Mesendoderm (in vitro differentiated cells): ENCODE data around the gene EPHA1.

Source experiments
- DNase-seq: peaks from one replicate; pipeline ENCODE4 v3.0.0; 2013
- H2AK5ac ChIP-seq: 2 replicates; pipeline ENCODE4 v1.6.1; 2013; ENCODE audit warnings: low read length, inconsistent platforms
- H2BK120ac ChIP-seq: 2 replicates; pipeline ENCODE4 v1.6.1; 2013; ENCODE audit warnings: low read depth, mild to moderate bottlenecking, low read length, moderate library complexity, mixed read lengths
- H2BK15ac ChIP-seq: replicated peaks from 2 replicates; pipeline ENCODE4 v1.6.1; 2013; ENCODE audit warnings: low read depth, mild to moderate bottlenecking, moderate library complexity
- H2BK5ac ChIP-seq: 2 replicates; pipeline ENCODE4 v1.6.1; 2013; ENCODE audit warnings: low read length, inconsistent platforms
- H3K18ac ChIP-seq: 2 replicates; pipeline ENCODE4 v1.6.1; 2013; ENCODE audit warnings: mild to moderate bottlenecking, low read length, mixed read lengths
- H3K23ac ChIP-seq: one replicate; pipeline ENCODE4 v1.6.1; 2013; ENCODE audit warnings: low read length
- H3K27ac ChIP-seq: 2 replicates; pipeline ENCODE4 v1.5.1; 2013; ENCODE audit warnings: low read depth, mild to moderate bottlenecking, inconsistent platforms, low read length, moderate library complexity
- H3K27me3 ChIP-seq: 2 replicates; pipeline ENCODE4 v1.6.1; 2013; ENCODE audit warnings: low read length, control low read depth, mild to moderate bottlenecking, inconsistent platforms; ENCODE audit not compliant: insufficient read depth, poor library complexity
- H3K36me3 ChIP-seq: 2 replicates; pipeline ENCODE4 v1.6.1; 2013; ENCODE audit warnings: low read length, inconsistent platforms; ENCODE audit not compliant: control insufficient read depth, insufficient read depth
- H3K4ac ChIP-seq: one replicate; pipeline ENCODE4 v1.6.1; 2013; ENCODE audit warnings: low read depth, mild to moderate bottlenecking, low read length, moderate library complexity
- H3K4me1 ChIP-seq: 2 replicates; pipeline ENCODE4 v1.6.1; 2013; ENCODE audit warnings: low read depth, low read length, inconsistent platforms; ENCODE audit not compliant: control insufficient read depth
- H3K4me2 ChIP-seq: 2 replicates; pipeline ENCODE4 v1.6.1; 2013; ENCODE audit warnings: low read length
- H3K4me3 ChIP-seq: 2 replicates; pipeline ENCODE4 v1.5.1; 2013; ENCODE audit warnings: mild to moderate bottlenecking, low read length
- H3K56ac ChIP-seq: one replicate; pipeline ENCODE4 v1.6.1; 2013; ENCODE audit warnings: low read length
- H3K79me1 ChIP-seq: 2 replicates; pipeline ENCODE4 v1.6.1; 2013; ENCODE audit warnings: low read length, inconsistent platforms
- H3K79me2 ChIP-seq: 2 replicates; pipeline ENCODE4 v1.6.1; 2013; ENCODE audit warnings: mild to moderate bottlenecking, low read length; ENCODE audit not compliant: control insufficient read depth, insufficient read depth
- H3K9ac ChIP-seq: 2 replicates; pipeline ENCODE4 v1.6.1; 2013; ENCODE audit warnings: low read length, inconsistent platforms
- H4K5ac ChIP-seq: one replicate; pipeline ENCODE4 v1.6.1; 2013; ENCODE audit warnings: low read length
- H4K8ac ChIP-seq: one replicate; pipeline ENCODE4 v1.6.1; 2013; ENCODE audit warnings: low read depth, mild to moderate bottlenecking, control low read depth, low read length, moderate library complexity
- WGBS: extraction: QIAGEN DNeasy Blood & Tissue Kit; methylation state at CpG from one replicate; pipeline ENCODE4 v1.1.7; 2013; ENCODE audit warnings: low lambda C conversion rate, missing lambda C conversion rate; ENCODE audit not compliant: insufficient coverage; ENCODE audit errors: extremely low coverage; 5-methylcytosine and 5-hydroxymethylcytosine counted together

EPHA1 gene

GRCh38 chr7:143375298-143376034 lies 33.2 kb downstream of the EPHA1 start:
- peak overlapping the region; percentile 12 for H3K56ac ChIP-seq
- no peak overlapping the region for H3K27ac ChIP-seq
- H3K9ac ChIP-seq, result no peak overlapping the region
- WGBS, result no CpG with 5 or more reads among the region's 7 CpGs
- H2AK5ac ChIP-seq, result no peak overlapping the region
- no peak overlapping the region for H3K18ac ChIP-seq
- H3K79me1 ChIP-seq, result peaks cover 6% of the 10 kb centered on the region
- no peaks in the 10 kb centered on the region for H3K36me3 ChIP-seq
- H3K4me1 ChIP-seq, result peaks cover 7% of the 10 kb centered on the region
- no peak overlapping the region for H4K8ac ChIP-seq
- no peak overlapping the region for H4K5ac ChIP-seq
- H3K79me2 ChIP-seq, result peaks cover 9% of the 10 kb centered on the region
- no peak overlapping the region for H2BK120ac ChIP-seq
- no peak overlapping the region for H2BK15ac ChIP-seq
- H2BK5ac ChIP-seq, result no peak overlapping the region
- H3K23ac ChIP-seq, result no peak overlapping the region
- no peaks in the 10 kb centered on the region for H3K27me3 ChIP-seq
- H3K4ac ChIP-seq, result no peak overlapping the region
- no peak overlapping the region for H3K4me2 ChIP-seq
- H3K4me3 ChIP-seq, result no peak overlapping the region
- no peak for DNase-seq

- Histone ChIP-seq H3K27me3 (no peaks in the 10 kb centered on the region), H3K56ac (no peak overlapping the region), H3K4me2 (no peak overlapping the region), H3K79me2 (peaks cover 5% of the 10 kb centered on the region), H4K5ac (no peak overlapping the region), H2BK15ac (no peak overlapping the region), H2AK5ac (no peak overlapping the region), H3K27ac (no peak overlapping the region), H4K8ac (no peak overlapping the region), H3K18ac (no peak overlapping the region), H3K4me1 (peaks cover 7% of the 10 kb centered on the region), H2BK120ac (no peak overlapping the region), H3K9ac (no peak overlapping the region), H3K4me3 (no peak overlapping the region), H3K4ac (no peak overlapping the region), H3K79me1 (peaks cover 2% of the 10 kb centered on the region), H3K23ac (no peak overlapping the region), H3K36me3 (no peaks in the 10 kb centered on the region), H2BK5ac (no peak overlapping the region)
- no CpG with 5 or more reads among the region's 5 CpGs for WGBS
- no peak for DNase-seq
Observed at GRCh38 chr7:143374561-143374960, 34.1 kb downstream of the EPHA1 start.

GRCh38 chr7:143373255-143373794 lies 35.3 kb downstream of the EPHA1 start:
- H3K4ac ChIP-seq, result no peak overlapping the region
- H3K4me2 ChIP-seq, result no peak overlapping the region
- DNase-seq, result no peak
- H2AK5ac ChIP-seq, result no peak overlapping the region
- no peak overlapping the region for H2BK15ac ChIP-seq
- no peak overlapping the region for H2BK5ac ChIP-seq
- H3K4me1 ChIP-seq, result peaks cover 4% of the 10 kb centered on the region
- H3K27me3 ChIP-seq, result no peaks in the 10 kb centered on the region
- no peaks in the 10 kb centered on the region for H3K36me3 ChIP-seq
- no CpG with 5 or more reads among the region's 4 CpGs for WGBS
- no peak overlapping the region for H2BK120ac ChIP-seq
- no peak overlapping the region for H3K27ac ChIP-seq
- no peak overlapping the region for H4K5ac ChIP-seq
- no peak overlapping the region for H3K4me3 ChIP-seq
- H3K79me2 ChIP-seq, result no peaks in the 10 kb centered on the region
- H3K18ac ChIP-seq, result no peak overlapping the region
- H4K8ac ChIP-seq, result no peak overlapping the region
- no peak overlapping the region for H3K23ac ChIP-seq
- H3K9ac ChIP-seq, result no peak overlapping the region
- H3K79me1 ChIP-seq, result no peaks in the 10 kb centered on the region
- no peak overlapping the region for H3K56ac ChIP-seq

GRCh38 chr7:143372070-143372469 lies 36.6 kb downstream of the EPHA1 start:
- no peaks in the 10 kb centered on the region for H3K79me2 ChIP-seq
- WGBS, result no CpG with 5 or more reads among the region's 4 CpGs
- H3K23ac ChIP-seq, result no peak overlapping the region
- no peak overlapping the region for H3K18ac ChIP-seq
- no peak overlapping the region for H3K9ac ChIP-seq
- H3K36me3 ChIP-seq, result no peaks in the 10 kb centered on the region
- no peak overlapping the region for H4K5ac ChIP-seq
- H2AK5ac ChIP-seq, result no peak overlapping the region
- no peak overlapping the region for H3K4me2 ChIP-seq
- no peak overlapping the region for H3K4ac ChIP-seq
- H3K27me3 ChIP-seq, result no peaks in the 10 kb centered on the region
- H2BK120ac ChIP-seq, result no peak overlapping the region
- H3K79me1 ChIP-seq, result no peaks in the 10 kb centered on the region
- no peak overlapping the region for H3K27ac ChIP-seq
- DNase-seq, result no peak
- peaks cover 4% of the 10 kb centered on the region for H3K4me1 ChIP-seq
- no peak overlapping the region for H3K56ac ChIP-seq
- no peak overlapping the region for H4K8ac ChIP-seq
- no peak overlapping the region for H2BK5ac ChIP-seq
- no peak overlapping the region for H3K4me3 ChIP-seq
- no peak overlapping the region for H2BK15ac ChIP-seq

- peak overlapping the region; percentile 39 for H2BK120ac ChIP-seq
- no peak overlapping the region for H3K4me2 ChIP-seq
- no peak overlapping the region for H2BK5ac ChIP-seq
- no peak overlapping the region for H2BK15ac ChIP-seq
- no peak overlapping the region for H4K5ac ChIP-seq
- peak overlapping the region; percentile 53 for H3K27ac ChIP-seq
- no CpG with 5 or more reads among the region's 12 CpGs for WGBS
- peak overlapping the region; percentile 27 for H3K56ac ChIP-seq
- H3K36me3 ChIP-seq, result no peaks in the 10 kb centered on the region
- H3K79me2 ChIP-seq, result no peaks in the 10 kb centered on the region
- DNase-seq, result peak; percentile 87
- H3K18ac ChIP-seq, result peak overlapping the region; percentile 87
- H2AK5ac ChIP-seq, result no peak overlapping the region
- H3K9ac ChIP-seq, result no peak overlapping the region
- no peak overlapping the region for H4K8ac ChIP-seq
- H3K4ac ChIP-seq, result no peak overlapping the region
- H3K27me3 ChIP-seq, result no peaks in the 10 kb centered on the region
- no peaks in the 10 kb centered on the region for H3K79me1 ChIP-seq
- H3K4me3 ChIP-seq, result no peak overlapping the region
- H3K23ac ChIP-seq, result no peak overlapping the region
- peaks cover 4% of the 10 kb centered on the region for H3K4me1 ChIP-seq
Observed at GRCh38 chr7:143369678-143370651, 38.7 kb downstream of the EPHA1 start.
